Neuronal stem cell (in vitro differentiated cells): ENCODE measurements around the gene NPAS3.

ENCODE experiments used
- DNase-seq: peaks from one replicate; pipeline ENCODE4 v3.0.0-alpha.2; 2013; ENCODE audit warnings: low spot score
- H2AFZ ChIP-seq: one replicate; pipeline ENCODE4 v1.6.1; 2013; ENCODE audit warnings: mild to moderate bottlenecking, low read length, inconsistent platforms
- H2AK5ac ChIP-seq: 2 replicates; pipeline ENCODE4 v1.6.1; 2013; ENCODE audit warnings: low read depth, mild to moderate bottlenecking, inconsistent platforms, low read length, moderate library complexity, mixed read lengths
- H2BK120ac ChIP-seq: 2 replicates; pipeline ENCODE4 v1.6.1; 2013; ENCODE audit warnings: low read depth, mild to moderate bottlenecking, inconsistent platforms, low read length, moderate library complexity, mixed read lengths
- H2BK12ac ChIP-seq: one replicate; pipeline ENCODE4 v1.6.1; 2013; ENCODE audit warnings: low read length, inconsistent platforms
- H2BK15ac ChIP-seq: 2 replicates; pipeline ENCODE4 v1.6.1; 2013; ENCODE audit warnings: mild to moderate bottlenecking, low read length, inconsistent platforms, mixed read lengths
- H2BK5ac ChIP-seq: one replicate; pipeline ENCODE4 v1.6.1; 2013; ENCODE audit warnings: inconsistent platforms, mild to moderate bottlenecking, low read length, moderate library complexity
- H3K14ac ChIP-seq: one replicate; pipeline ENCODE4 v1.6.1; 2013; ENCODE audit warnings: low read length, inconsistent platforms
- H3K18ac ChIP-seq: 2 replicates; pipeline ENCODE4 v1.6.1; 2013; ENCODE audit warnings: low read length, inconsistent platforms
- H3K23ac ChIP-seq: 2 replicates; pipeline ENCODE4 v1.6.1; 2013; ENCODE audit warnings: low read depth, mild to moderate bottlenecking, mixed read lengths, low read length, inconsistent platforms; ENCODE audit not compliant: poor library complexity
- H3K27ac ChIP-seq: replicated peaks from 3 replicates; pipeline ENCODE4 v1.5.1; 2013; ENCODE audit warnings: low read length, inconsistent platforms
- H3K27me3 ChIP-seq, 3 experiments: 2 replicates each; pipeline ENCODE4 v1.6.1; 2013; ENCODE audit warnings: low read length in 3 of 3, mild to moderate bottlenecking in 2 of 3, inconsistent platforms in 1 of 3, low read depth in 1 of 3, mixed read lengths in 1 of 3, moderate library complexity in 1 of 3; ENCODE audit not compliant: control insufficient read depth in 3 of 3, insufficient read depth in 3 of 3
- H3K36me3 ChIP-seq, 2 donors: replicated peaks in 1 of 2; 2 replicates each; pipeline ENCODE4 v1.6.1; 2013; ENCODE audit warnings: low read length in 2 of 2; ENCODE audit not compliant: control insufficient read depth in 2 of 2, insufficient read depth in 2 of 2
- H3K4ac ChIP-seq: 2 replicates; pipeline ENCODE4 v1.6.1; 2013; ENCODE audit warnings: inconsistent platforms, mild to moderate bottlenecking, low read length, moderate library complexity
- H3K4me1 ChIP-seq, 2 donors: 1 replicate in 1 of 2; 2 replicates in 1 of 2; pipeline ENCODE4 v1.6.1; 2013; ENCODE audit warnings: low read length in 2 of 2, low read depth in 1 of 2; ENCODE audit not compliant: control insufficient read depth in 2 of 2, insufficient read depth in 1 of 2
- H3K4me2 ChIP-seq: one replicate; pipeline ENCODE4 v1.6.1; 2013; ENCODE audit warnings: mild to moderate bottlenecking, low read length, inconsistent platforms; ENCODE audit not compliant: insufficient read depth, poor library complexity, severe bottlenecking
- H3K4me3 ChIP-seq, 2 donors: 2 replicates each; pipeline ENCODE4 v1.5.1; 2013; ENCODE audit warnings: low read length in 2 of 2, mild to moderate bottlenecking in 2 of 2, inconsistent platforms in 1 of 2, moderate library complexity in 1 of 2
- H3K79me1 ChIP-seq: one replicate; pipeline ENCODE4 v1.6.1; 2013; ENCODE audit warnings: low read depth, mild to moderate bottlenecking, inconsistent platforms, low read length, moderate library complexity
- H3K9ac ChIP-seq: one replicate; pipeline ENCODE4 v1.6.1; 2013; ENCODE audit warnings: mild to moderate bottlenecking, low read depth, low read length, inconsistent platforms; ENCODE audit not compliant: poor library complexity
- H3K9me3 ChIP-seq, 2 donors: replicated peaks in 1 of 2; 2 replicates each; pipeline versions ENCODE3 to v1.6.1; 2013; ENCODE audit warnings: low read length in 2 of 2, mild to moderate bottlenecking in 2 of 2, inconsistent platforms in 1 of 2, low read depth in 1 of 2, mixed read lengths in 1 of 2, moderate library complexity in 1 of 2; ENCODE audit not compliant: control insufficient read depth in 2 of 2, insufficient read depth in 1 of 2
- H4K8ac ChIP-seq: one replicate; pipeline ENCODE4 v1.6.1; 2013; ENCODE audit warnings: low read depth, mild to moderate bottlenecking, inconsistent platforms, low read length, moderate library complexity
- H4K91ac ChIP-seq: one replicate; pipeline ENCODE4 v1.6.1; 2013; ENCODE audit warnings: low read length, low read depth, mild to moderate bottlenecking, inconsistent platforms; ENCODE audit not compliant: poor library complexity
- WGBS, 2 donors: extraction: QIAGEN DNeasy Blood & Tissue Kit; methylation state at CpG; one replicate each; pipeline ENCODE4 v1.1.7; 2013; ENCODE audit warnings: missing lambda C conversion rate in 2 of 2, mixed read lengths in 1 of 2; ENCODE audit not compliant: insufficient read length in 2 of 2, insufficient replicate concordance in 1 of 2; ENCODE audit errors: extremely low coverage in 2 of 2; 5-methylcytosine and 5-hydroxymethylcytosine counted together

Gene NPAS3

DNA sequence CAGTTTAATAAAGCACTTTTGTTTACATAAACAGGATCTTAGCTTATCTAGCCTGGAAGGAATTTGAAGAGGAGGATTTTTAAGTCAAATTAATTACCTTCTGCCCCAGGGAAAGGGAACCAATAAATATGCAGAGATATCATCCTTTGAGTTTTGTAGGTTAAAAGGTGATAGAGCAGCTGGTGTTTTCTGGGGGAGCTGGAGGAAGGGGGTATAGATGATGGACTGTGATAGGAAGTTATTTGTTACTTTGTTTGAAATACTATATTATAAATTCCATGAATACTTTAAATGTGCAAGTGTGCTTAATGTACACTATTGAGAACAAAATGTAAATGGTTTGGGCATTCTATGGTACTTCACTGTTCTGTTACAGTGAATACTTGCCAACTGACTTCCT, 55.2 kb downstream of the NPAS3 start:
- Histone ChIP-seq H3K9ac (no peak overlapping the region), H4K91ac (no peak overlapping the region), H3K4ac (no peak overlapping the region), H3K14ac (no peak overlapping the region), H3K36me3 (peaks cover 0 to 29% of the 10 kb centered on the region in 2 donors), H2BK120ac (no peak overlapping the region), H3K27me3 (no peaks in the 10 kb centered on the region), H3K9me3 (peaks cover 5 to 51% of the 10 kb centered on the region in 2 donors), H2AFZ (no peak overlapping the region), H3K27ac (no peak overlapping the region), H3K18ac (no peak overlapping the region), H2BK5ac (no peak overlapping the region), H3K4me3 (no peak overlapping the region), H3K79me1 (no peaks in the 10 kb centered on the region), H2BK15ac (no peak overlapping the region), H2BK12ac (no peak overlapping the region), H2AK5ac (no peak overlapping the region), H3K4me1 (peaks cover 0 to under 1% of the 10 kb centered on the region in 2 donors), H3K4me2 (no peak overlapping the region), H3K23ac (no peak overlapping the region), H4K8ac (no peak overlapping the region)
- no peak for DNase-seq

DNA sequence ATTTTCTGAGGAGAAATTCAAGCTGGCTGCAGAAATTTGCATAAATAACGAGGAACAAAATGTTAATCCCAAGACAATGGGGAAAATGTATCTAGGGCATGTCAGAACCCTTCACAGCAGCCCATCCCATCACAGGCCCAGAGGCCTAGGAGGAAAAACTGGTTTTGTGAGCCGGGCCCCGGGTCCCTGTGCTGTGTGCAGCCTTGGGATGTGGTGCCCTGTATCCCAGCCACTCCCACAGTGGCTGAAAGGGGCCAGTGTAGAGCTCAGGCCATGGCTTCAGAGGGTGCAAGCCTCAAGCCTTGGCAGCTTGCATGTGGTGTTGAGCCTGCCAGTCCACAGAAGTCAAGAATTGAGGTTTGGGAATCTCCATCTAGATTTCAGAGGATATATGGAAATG, 57.7 kb downstream of the NPAS3 start:
- no peak overlapping the region for H3K14ac ChIP-seq
- peaks cover 0 to 21% of the 10 kb centered on the region in 2 donors for H3K36me3 ChIP-seq
- H2AFZ ChIP-seq = no peak overlapping the region
- no peak overlapping the region for H3K27ac ChIP-seq
- H3K79me1 ChIP-seq = no peaks in the 10 kb centered on the region
- H3K27me3 ChIP-seq = no peaks in the 10 kb centered on the region
- no peak overlapping the region for H3K4me3 ChIP-seq
- no peak overlapping the region for H2AK5ac ChIP-seq
- H3K18ac ChIP-seq = no peak overlapping the region
- H3K23ac ChIP-seq = no peak overlapping the region
- H2BK120ac ChIP-seq = no peak overlapping the region
- no peaks in the 10 kb centered on the region for H3K4me1 ChIP-seq
- H2BK5ac ChIP-seq = no peak overlapping the region
- peaks cover 5 to 45% of the 10 kb centered on the region in 2 donors for H3K9me3 ChIP-seq
- no peak overlapping the region for H2BK12ac ChIP-seq
- H4K91ac ChIP-seq = no peak overlapping the region
- no peak overlapping the region for H3K4ac ChIP-seq
- WGBS, 2 donors = no CpG with 5 or more reads among the region's 3 CpGs
- no peak overlapping the region for H3K4me2 ChIP-seq
- H2BK15ac ChIP-seq = peak overlapping the region; percentile 15
- H4K8ac ChIP-seq = no peak overlapping the region
- H3K9ac ChIP-seq = no peak overlapping the region
- no peak for DNase-seq

DNA sequence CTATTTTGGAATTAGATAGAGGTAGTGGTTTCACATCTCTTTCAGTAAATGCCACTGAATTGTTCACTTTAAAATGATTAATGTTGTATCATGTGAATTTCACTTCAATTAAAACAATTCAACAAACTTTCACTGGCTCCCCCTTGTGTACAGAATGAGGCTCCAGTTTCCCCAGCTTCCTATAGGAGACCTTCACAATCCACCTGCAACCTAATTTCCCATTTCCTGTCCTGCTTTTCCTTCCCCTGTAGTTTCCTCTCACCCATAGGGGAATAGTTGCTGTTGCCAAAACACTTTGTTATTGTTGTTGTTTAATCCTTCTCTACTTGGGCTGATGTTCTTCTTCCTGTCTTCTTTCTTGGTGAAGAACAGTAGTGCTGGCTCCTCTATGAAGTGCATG, 59.8 kb downstream of the NPAS3 start:
- no peak overlapping the region for H4K8ac ChIP-seq
- peaks cover 5 to 45% of the 10 kb centered on the region in 2 donors for H3K9me3 ChIP-seq
- DNase-seq = no peak
- no peak overlapping the region for H4K91ac ChIP-seq
- no peak overlapping the region for H3K27ac ChIP-seq
- no peaks in the 10 kb centered on the region for H3K27me3 ChIP-seq
- H3K14ac ChIP-seq = no peak overlapping the region
- no peak overlapping the region for H2AFZ ChIP-seq
- H2BK120ac ChIP-seq = no peak overlapping the region
- no peak overlapping the region for H2BK5ac ChIP-seq
- H3K4ac ChIP-seq = no peak overlapping the region
- no peak overlapping the region for H3K4me2 ChIP-seq
- peak overlapping the region in 1 of 2 donors; percentile 5 for H3K4me3 ChIP-seq
- H3K79me1 ChIP-seq = no peaks in the 10 kb centered on the region
- H3K9ac ChIP-seq = no peak overlapping the region
- no peak overlapping the region for H2AK5ac ChIP-seq
- no peak overlapping the region for H3K23ac ChIP-seq
- H3K18ac ChIP-seq = peak overlapping the region; percentile 83
- peaks cover 0 to 24% of the 10 kb centered on the region in 2 donors for H3K36me3 ChIP-seq
- H2BK15ac ChIP-seq = peak overlapping the region; percentile 77
- H3K4me1 ChIP-seq = peaks cover 0 to 1% of the 10 kb centered on the region in 2 donors
- H2BK12ac ChIP-seq = no peak overlapping the region

DNA sequence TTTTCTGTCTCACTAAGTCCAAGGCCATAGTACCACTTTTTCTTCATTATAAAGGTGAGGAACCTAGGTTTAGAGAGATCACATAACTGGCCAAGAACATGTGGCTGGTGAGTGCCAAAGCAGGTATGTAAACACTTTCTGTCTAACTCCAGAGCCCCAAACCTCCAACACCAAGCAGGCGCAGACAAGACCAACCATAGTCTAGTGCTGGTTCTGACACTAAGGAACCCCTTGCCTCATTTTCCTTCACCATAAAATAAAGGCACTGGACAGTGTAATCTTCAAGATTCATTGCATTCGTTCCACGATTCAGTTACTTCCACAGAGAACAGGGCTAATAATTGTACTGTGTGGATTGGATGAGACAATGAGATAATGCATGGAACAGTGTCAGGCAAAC, 71.0 kb downstream of the NPAS3 start:
- peaks cover 0 to 3% of the 10 kb centered on the region in 2 donors for H3K4me1 ChIP-seq
- no peak overlapping the region for H3K18ac ChIP-seq
- no peak overlapping the region for H4K91ac ChIP-seq
- peaks cover 0 to 66% of the 10 kb centered on the region in 2 donors for H3K36me3 ChIP-seq
- H3K14ac ChIP-seq = no peak overlapping the region
- no peak overlapping the region for H3K9ac ChIP-seq
- H2AK5ac ChIP-seq = no peak overlapping the region
- no peak overlapping the region for H2BK15ac ChIP-seq
- WGBS, 2 donors = no CpG with 5 or more reads among the region's 3 CpGs
- no peak overlapping the region for H2BK12ac ChIP-seq
- H3K27ac ChIP-seq = no peak overlapping the region
- H3K79me1 ChIP-seq = no peaks in the 10 kb centered on the region
- H3K4me3 ChIP-seq = no peak overlapping the region
- no peaks in the 10 kb centered on the region for H3K27me3 ChIP-seq
- H3K23ac ChIP-seq = no peak overlapping the region
- H3K9me3 ChIP-seq = no peaks in the 10 kb centered on the region
- no peak overlapping the region for H3K4ac ChIP-seq
- DNase-seq = no peak
- no peak overlapping the region for H4K8ac ChIP-seq
- no peak overlapping the region for H3K4me2 ChIP-seq
- no peak overlapping the region for H2BK5ac ChIP-seq
- H2BK120ac ChIP-seq = no peak overlapping the region
- no peak overlapping the region for H2AFZ ChIP-seq
